ENCODE measurements around the gene ZNF433.

The ZNF433 gene

DNA sequence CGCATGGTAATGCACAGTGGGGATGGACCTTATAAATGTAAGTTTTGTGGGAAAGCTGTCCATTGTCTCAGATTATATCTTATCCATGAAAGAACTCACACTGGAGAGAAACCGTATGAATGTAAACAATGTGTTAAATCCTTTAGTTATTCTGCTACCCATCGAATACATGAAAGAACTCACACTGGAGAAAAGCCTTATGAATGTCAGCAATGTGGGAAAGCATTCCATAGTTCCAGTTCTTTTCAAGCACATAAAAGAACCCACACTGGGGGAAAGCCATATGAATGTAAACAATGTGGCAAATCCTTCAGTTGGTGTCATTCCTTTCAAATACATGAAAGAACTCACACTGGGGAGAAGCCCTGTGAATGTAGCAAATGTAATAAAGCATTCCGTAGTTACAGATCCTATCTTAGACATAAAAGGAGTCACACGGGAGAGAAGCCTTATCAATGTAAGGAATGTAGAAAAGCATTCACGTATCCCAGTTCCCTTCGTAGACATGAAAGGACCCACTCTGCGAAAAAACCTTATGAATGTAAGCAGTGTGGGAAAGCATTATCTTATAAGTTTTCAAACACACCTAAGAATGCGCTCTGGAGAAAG, 56.9 kb downstream of the ZNF433 start:
- no peaks in the 10 kb centered on the region for H3K4me1 ChIP-seq
- intact Hi-C loops (cut with DNase I; ENCODE audit: low total_unique reads) = no loop called here
- DNase-seq = no peak
- peaks cover 37 to 50% (median 48%) of the 10 kb centered on the region in 3 donors for H3K36me3 ChIP-seq
- peaks cover 0 to 71% (median 50%) of the 10 kb centered on the region in 3 donors for H3K9me3 ChIP-seq
- TF ChIP-seq, protein P1, sequence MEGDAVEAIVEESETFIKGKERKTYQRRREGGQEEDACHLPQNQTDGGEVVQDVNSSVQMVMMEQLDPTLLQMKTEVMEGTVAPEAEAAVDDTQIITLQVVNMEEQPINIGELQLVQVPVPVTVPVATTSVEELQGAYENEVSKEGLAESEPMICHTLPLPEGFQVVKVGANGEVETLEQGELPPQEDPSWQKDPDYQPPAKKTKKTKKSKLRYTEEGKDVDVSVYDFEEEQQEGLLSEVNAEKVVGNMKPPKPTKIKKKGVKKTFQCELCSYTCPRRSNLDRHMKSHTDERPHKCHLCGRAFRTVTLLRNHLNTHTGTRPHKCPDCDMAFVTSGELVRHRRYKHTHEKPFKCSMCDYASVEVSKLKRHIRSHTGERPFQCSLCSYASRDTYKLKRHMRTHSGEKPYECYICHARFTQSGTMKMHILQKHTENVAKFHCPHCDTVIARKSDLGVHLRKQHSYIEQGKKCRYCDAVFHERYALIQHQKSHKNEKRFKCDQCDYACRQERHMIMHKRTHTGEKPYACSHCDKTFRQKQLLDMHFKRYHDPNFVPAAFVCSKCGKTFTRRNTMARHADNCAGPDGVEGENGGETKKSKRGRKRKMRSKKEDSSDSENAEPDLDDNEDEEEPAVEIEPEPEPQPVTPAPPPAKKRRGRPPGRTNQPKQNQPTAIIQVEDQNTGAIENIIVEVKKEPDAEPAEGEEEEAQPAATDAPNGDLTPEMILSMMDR (IDR thresholded peaks at IDR 0.05) = no peak
- H3K4me3 ChIP-seq = no peak overlapping the region
- H3K27me3 ChIP-seq = no peaks in the 10 kb centered on the region
- no peak overlapping the region for H3K27ac ChIP-seq

GRCh38 chr19:11973019-11973810, 62.3 kb downstream of the ZNF433 start:
- H3K9me3 ChIP-seq = peaks cover 0 to 27% (median 14%) of the 10 kb centered on the region in 3 donors
- H3K27ac ChIP-seq = no peak overlapping the region
- intact Hi-C loops (cut with DNase I; ENCODE audit: low total_unique reads) = no loop called here
- no peaks in the 10 kb centered on the region for H3K27me3 ChIP-seq
- TF ChIP-seq, protein P1 (IDR thresholded peaks at IDR 0.05) = no peak
- H3K36me3 ChIP-seq = peaks cover 18 to 28% (median 24%) of the 10 kb centered on the region in 3 donors
- no peaks in the 10 kb centered on the region for H3K4me1 ChIP-seq
- no peak overlapping the region for H3K4me3 ChIP-seq
- DNase-seq = no peak

- TF ChIP-seq, protein P1 (IDR thresholded peaks at IDR 0.05) = no peak
- H3K4me1 ChIP-seq = peaks cover 0 to 6% (median 3%) of the 10 kb centered on the region in 4 donors
- H3K27ac ChIP-seq = no peak overlapping the region
- peaks cover 0 to 13% (median 0%) of the 10 kb centered on the region in 3 donors for H3K9me3 ChIP-seq
- intact Hi-C loops (cut with DNase I; ENCODE audit: low total_unique reads) = no loop called here
- DNase-seq = no peak
- peaks cover 0 to 11% (median 6%) of the 10 kb centered on the region in 3 donors for H3K36me3 ChIP-seq
- H3K4me3 ChIP-seq = no peak overlapping the region
- H3K27me3 ChIP-seq = no peaks in the 10 kb centered on the region
These were observed 64.4 kb downstream of the ZNF433 start for GRCh38 chr19:11971041-11971440.

DNA sequence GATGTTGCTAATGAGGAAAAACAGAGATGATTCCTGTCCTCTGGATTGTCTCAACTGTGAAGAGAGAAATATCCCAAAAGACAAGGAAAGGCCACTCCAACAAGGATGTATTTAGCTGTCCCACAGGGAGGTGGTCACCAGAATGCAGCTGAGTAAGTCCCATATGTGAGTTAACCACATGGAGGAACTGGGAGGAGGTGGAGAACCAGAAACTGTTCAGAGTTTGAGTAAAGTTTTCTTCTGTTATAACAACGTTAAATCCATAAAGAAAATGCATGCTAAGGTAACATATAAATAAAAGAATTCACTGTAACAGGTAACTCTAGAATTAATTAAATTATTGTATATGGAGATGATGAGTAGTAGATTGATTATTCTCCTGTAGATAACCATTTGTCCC, 65.3 kb downstream of the ZNF433 start:
- peaks cover 0 to 8% (median 6%) of the 10 kb centered on the region in 3 donors for H3K36me3 ChIP-seq
- H3K27me3 ChIP-seq = no peaks in the 10 kb centered on the region
- H3K4me3 ChIP-seq = no peak overlapping the region
- no peak overlapping the region for H3K27ac ChIP-seq
- TF ChIP-seq, protein P1 (IDR thresholded peaks at IDR 0.05) = no peak
- no peak for DNase-seq
- intact Hi-C loops (cut with DNase I; ENCODE audit: low total_unique reads) = no loop called here
- peaks cover 0 to 14% (median 6%) of the 10 kb centered on the region in 4 donors for H3K4me1 ChIP-seq
- H3K9me3 ChIP-seq = peaks cover 0 to 8% (median 0%) of the 10 kb centered on the region in 3 donors

DNA sequence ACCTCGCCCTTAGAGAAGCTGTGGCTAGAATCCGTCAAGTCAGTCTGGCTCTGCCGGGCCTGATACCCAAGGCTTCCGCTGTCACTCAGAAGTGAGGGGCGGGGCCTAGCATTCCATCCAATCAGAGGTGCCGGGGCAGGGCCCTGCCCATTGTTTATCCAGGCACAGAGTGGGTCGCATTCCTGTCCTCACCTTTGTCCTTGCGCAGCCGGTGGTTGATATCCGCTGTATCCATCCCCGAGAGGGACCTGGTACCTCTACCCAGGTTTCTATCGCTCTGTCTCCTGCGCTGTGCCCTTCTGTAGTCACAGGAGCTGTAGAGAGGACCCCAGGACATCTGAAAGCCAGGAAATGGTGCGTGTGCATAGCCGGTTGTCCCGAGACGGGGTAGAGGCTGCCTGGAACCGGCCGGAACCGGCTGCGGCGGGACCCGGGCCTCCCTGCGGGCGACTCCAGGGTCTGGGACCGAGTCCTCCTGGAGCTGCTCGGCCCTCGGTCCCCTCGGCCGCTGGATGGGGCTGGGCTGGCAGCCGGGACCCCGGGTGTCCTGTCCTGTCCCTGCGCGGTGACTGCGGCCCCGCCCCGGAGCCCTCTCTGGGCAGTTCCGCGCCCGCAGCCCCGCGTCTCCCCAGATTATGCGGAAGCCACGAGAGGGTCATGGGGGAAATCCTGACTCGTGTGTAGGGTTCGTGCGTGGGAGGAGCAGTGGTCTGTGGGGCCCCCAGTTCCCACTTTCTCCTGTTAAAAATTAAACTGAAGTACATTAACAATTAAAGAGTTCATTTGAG, 70.4 kb downstream of the ZNF433 start, which contains the start of gene ZNF763:
Gene ZNF763 (plus strand): TSS at position 183 of the 788 bp plus-strand sequence. CDS start 169 bp downstream, at position 352.
- H3K27ac ChIP-seq = peak within 1 kb of the TSS; percentile 93 to 96

More for the DNA sequence above, 70.4 kb downstream of the ZNF433 start, which contains the start of gene ZNF763:
- peaks cover 0 to 5% (median 0%) of the 10 kb centered on the region in 3 donors for H3K36me3 ChIP-seq
- H3K27me3 ChIP-seq = no peaks in the 10 kb centered on the region
- H3K4me1 ChIP-seq = peaks cover 0 to 27% (median 14%) of the 10 kb centered on the region in 4 donors
- H3K9me3 ChIP-seq = no peaks in the 10 kb centered on the region
- H3K4me3 ChIP-seq = peak within 1 kb of the TSS; percentile 59 to 63
- DNase-seq = peak; percentile 97
- TF ChIP-seq, protein P1 (IDR thresholded peaks at IDR 0.05) = peak in 1 of 2 experiments; percentile 1
- intact Hi-C loops (cut with DNase I; ENCODE audit: low total_unique reads) = loop anchor here (2.0 kb wide), 3 partner anchors 24 to 176 kb away; partner anchors contain the start of genes ZNF20 and ZNF700
